LNCAP (cell line): Measurements from ENCODE around the gene HTATSF1.

Source experiments
- CTCF ChIP-seq: fragments of 450-650 bp; IDR thresholded peaks from 2 replicates; pipeline ENCODE4 v1.5.1; 2017; ENCODE audit warnings: mild to moderate bottlenecking

Gene HTATSF1

GRCh38 chrX:136457303-136457917 is 40.0 kb upstream of the HTATSF1 start:
- TF ChIP-seq CTCF = no peak

GRCh38 chrX:136464589-136464988 is 32.8 kb upstream of the HTATSF1 start:
- no peak for TF ChIP-seq CTCF

GRCh38 chrX:136467303-136467702 is 30.1 kb upstream of the HTATSF1 start:
- TF ChIP-seq CTCF = no peak

GRCh38 chrX:136468391-136469103 is 28.8 kb upstream of the HTATSF1 start:
- TF ChIP-seq CTCF = no peak

GRCh38 chrX:136473663-136474062 is 23.7 kb upstream of the HTATSF1 start:
- no peak for TF ChIP-seq CTCF

- no peak for TF ChIP-seq CTCF
Observed at GRCh38 chrX:136475236-136475635, 22.2 kb upstream of the HTATSF1 start.

- TF ChIP-seq CTCF = no peak
Observed at GRCh38 chrX:136476501-136476900, 20.9 kb upstream of the HTATSF1 start.
